ENCODE data around the gene CAMK2N1.

GRCh38 chr1:20530901-20531300, 44.9 kb upstream of the CAMK2N1 start:
- TF ChIP-seq, protein P1, sequence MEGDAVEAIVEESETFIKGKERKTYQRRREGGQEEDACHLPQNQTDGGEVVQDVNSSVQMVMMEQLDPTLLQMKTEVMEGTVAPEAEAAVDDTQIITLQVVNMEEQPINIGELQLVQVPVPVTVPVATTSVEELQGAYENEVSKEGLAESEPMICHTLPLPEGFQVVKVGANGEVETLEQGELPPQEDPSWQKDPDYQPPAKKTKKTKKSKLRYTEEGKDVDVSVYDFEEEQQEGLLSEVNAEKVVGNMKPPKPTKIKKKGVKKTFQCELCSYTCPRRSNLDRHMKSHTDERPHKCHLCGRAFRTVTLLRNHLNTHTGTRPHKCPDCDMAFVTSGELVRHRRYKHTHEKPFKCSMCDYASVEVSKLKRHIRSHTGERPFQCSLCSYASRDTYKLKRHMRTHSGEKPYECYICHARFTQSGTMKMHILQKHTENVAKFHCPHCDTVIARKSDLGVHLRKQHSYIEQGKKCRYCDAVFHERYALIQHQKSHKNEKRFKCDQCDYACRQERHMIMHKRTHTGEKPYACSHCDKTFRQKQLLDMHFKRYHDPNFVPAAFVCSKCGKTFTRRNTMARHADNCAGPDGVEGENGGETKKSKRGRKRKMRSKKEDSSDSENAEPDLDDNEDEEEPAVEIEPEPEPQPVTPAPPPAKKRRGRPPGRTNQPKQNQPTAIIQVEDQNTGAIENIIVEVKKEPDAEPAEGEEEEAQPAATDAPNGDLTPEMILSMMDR (IDR thresholded peaks at IDR 0.05): no peak
- TF ChIP-seq POLR2A (IDR thresholded peaks at IDR 0.05): no peak
